Measurements from ENCODE around the gene FOSL2.

Gene FOSL2

GRCh38 chr2:28390241-28390745 lies 2.4 kb upstream of the FOSL2 start:
- Histone ChIP-seq H4K20me1 (ENCODE audit: insufficient read depth, low read length, poor library complexity, severe bottlenecking) (peaks cover 18% of the 10 kb centered on the region), H3K36me3 (ENCODE audit: insufficient read depth, low read length) (no peaks in the 10 kb centered on the region), H3K79me2 (ENCODE audit: insufficient read depth, low read length) (peaks cover 28% of the 10 kb centered on the region), H3K4me2 (ENCODE audit: low read depth, low read length, poor library complexity, severe bottlenecking) (peak overlapping the region; percentile 98), H3K4me1 (ENCODE audit: insufficient read depth, low read length, poor library complexity, severe bottlenecking) (peaks cover 14% of the 10 kb centered on the region), H3K9me2 (replicated peaks; ENCODE audit: low read depth, low read length) (no peaks in the 10 kb centered on the region), H2AFZ (ENCODE audit: low read length) (peak overlapping the region; percentile 72), H3K9ac (ENCODE audit: low read depth, low read length, poor library complexity, severe bottlenecking) (peak overlapping the region; percentile 87), H3F3A (ENCODE audit: low read depth) (peaks cover 11% of the 10 kb centered on the region; the same call in 1 of the 2 replicates), H3K27me3 (ENCODE audit: insufficient read depth, low read length, poor library complexity, severe bottlenecking) (peaks cover 5% of the 10 kb centered on the region), H3K4me3 (ENCODE audit: low read length, poor library complexity, severe bottlenecking) (peak overlapping the region; percentile 83), H3K9me3 (ENCODE audit: insufficient read depth, low read depth, low read length) (no peaks in the 10 kb centered on the region)
- TF ChIP-seq, protein P1, sequence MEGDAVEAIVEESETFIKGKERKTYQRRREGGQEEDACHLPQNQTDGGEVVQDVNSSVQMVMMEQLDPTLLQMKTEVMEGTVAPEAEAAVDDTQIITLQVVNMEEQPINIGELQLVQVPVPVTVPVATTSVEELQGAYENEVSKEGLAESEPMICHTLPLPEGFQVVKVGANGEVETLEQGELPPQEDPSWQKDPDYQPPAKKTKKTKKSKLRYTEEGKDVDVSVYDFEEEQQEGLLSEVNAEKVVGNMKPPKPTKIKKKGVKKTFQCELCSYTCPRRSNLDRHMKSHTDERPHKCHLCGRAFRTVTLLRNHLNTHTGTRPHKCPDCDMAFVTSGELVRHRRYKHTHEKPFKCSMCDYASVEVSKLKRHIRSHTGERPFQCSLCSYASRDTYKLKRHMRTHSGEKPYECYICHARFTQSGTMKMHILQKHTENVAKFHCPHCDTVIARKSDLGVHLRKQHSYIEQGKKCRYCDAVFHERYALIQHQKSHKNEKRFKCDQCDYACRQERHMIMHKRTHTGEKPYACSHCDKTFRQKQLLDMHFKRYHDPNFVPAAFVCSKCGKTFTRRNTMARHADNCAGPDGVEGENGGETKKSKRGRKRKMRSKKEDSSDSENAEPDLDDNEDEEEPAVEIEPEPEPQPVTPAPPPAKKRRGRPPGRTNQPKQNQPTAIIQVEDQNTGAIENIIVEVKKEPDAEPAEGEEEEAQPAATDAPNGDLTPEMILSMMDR (conservative IDR thresholded peaks at IDR 0.05; ENCODE audit: low read length), result no peak
- TF ChIP-seq EZH2phosphoT487 (IDR thresholded peaks at IDR 0.05; ENCODE audit: borderline replicate concordance), result no peak

DNA sequence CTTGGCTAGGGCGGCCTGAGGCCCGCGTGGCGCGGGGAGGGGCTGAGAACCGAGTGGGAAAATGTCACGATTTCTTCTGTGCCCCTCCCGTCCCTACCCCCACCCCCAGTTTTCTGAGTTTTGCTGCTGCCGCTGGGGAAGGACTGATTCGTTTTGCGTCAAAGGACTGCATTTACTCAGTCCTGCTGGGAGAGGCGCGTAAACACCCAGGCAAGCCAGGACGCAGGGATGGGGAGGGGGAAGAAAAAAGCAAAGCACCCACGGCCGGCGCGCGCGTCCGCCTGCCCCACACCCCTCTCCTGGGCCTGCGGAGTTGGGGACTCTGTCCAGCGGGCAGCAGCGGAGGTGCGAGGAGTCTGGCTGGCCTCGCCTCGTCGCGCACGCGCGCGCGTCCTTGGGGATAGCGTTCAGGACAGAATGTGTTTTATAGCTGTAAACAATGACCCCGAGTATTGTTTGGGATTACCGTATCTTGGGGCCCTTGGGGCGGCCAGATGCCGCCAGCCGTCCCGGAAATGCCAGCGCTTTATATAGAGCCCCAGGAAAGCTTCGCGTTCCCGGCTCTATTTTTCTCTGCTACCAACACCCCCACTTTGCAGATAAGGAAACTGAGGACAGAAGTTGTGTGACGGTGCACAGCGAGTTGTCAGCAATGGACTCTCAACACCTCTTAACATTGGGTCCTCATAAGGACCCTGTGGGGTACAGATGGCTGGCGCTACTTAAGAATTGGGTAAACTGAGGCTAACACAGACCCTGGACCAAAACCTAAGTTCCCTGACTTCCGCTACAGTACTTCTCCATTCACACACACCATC lies 1.7 kb upstream of the FOSL2 start:
- H3K4me2 ChIP-seq (ENCODE audit: low read depth, low read length, poor library complexity, severe bottlenecking), result peak overlapping the region; percentile 98
- peaks cover 18% of the 10 kb centered on the region for H3K4me1 ChIP-seq (ENCODE audit: insufficient read depth, low read length, poor library complexity, severe bottlenecking)
- peaks cover 35% of the 10 kb centered on the region for H3K79me2 ChIP-seq (ENCODE audit: insufficient read depth, low read length)
- peak overlapping the region; percentile 87 for H3K9ac ChIP-seq (ENCODE audit: low read depth, low read length, poor library complexity, severe bottlenecking)
- H3K9me2 ChIP-seq (replicated peaks; ENCODE audit: low read depth, low read length), result no peaks in the 10 kb centered on the region
- peaks cover 11% of the 10 kb centered on the region; the same call in 1 of the 2 replicates for H3F3A ChIP-seq (ENCODE audit: low read depth)
- no peaks in the 10 kb centered on the region for H3K9me3 ChIP-seq (ENCODE audit: insufficient read depth, low read depth, low read length)
- peaks cover 25% of the 10 kb centered on the region for H4K20me1 ChIP-seq (ENCODE audit: insufficient read depth, low read length, poor library complexity, severe bottlenecking)
- H3K4me3 ChIP-seq (ENCODE audit: low read length, poor library complexity, severe bottlenecking), result peak overlapping the region; percentile 83
- peak overlapping the region; percentile 72 for H2AFZ ChIP-seq (ENCODE audit: low read length)
- no peaks in the 10 kb centered on the region for H3K36me3 ChIP-seq (ENCODE audit: insufficient read depth, low read length)
- no peak for TF ChIP-seq EZH2phosphoT487 (IDR thresholded peaks at IDR 0.05; ENCODE audit: borderline replicate concordance)
- TF ChIP-seq, protein P1 (conservative IDR thresholded peaks at IDR 0.05; ENCODE audit: low read length), result no peak
- H3K27me3 ChIP-seq (ENCODE audit: insufficient read depth, low read length, poor library complexity, severe bottlenecking), result peaks cover 5% of the 10 kb centered on the region

- Histone ChIP-seq H3K4me3 (ENCODE audit: low read length, poor library complexity, severe bottlenecking) (peak overlapping the region; percentile 83), H3K9me2 (replicated peaks; ENCODE audit: low read depth, low read length) (no peaks in the 10 kb centered on the region), H3K4me2 (ENCODE audit: low read depth, low read length, poor library complexity, severe bottlenecking) (peak overlapping the region; percentile 98), H3K36me3 (ENCODE audit: insufficient read depth, low read length) (no peaks in the 10 kb centered on the region), H3K79me2 (ENCODE audit: insufficient read depth, low read length) (peaks cover 43% of the 10 kb centered on the region), H3K27me3 (ENCODE audit: insufficient read depth, low read length, poor library complexity, severe bottlenecking) (peaks cover 5% of the 10 kb centered on the region), H3K9ac (ENCODE audit: low read depth, low read length, poor library complexity, severe bottlenecking) (peak overlapping the region; percentile 87), H3F3A (ENCODE audit: low read depth) (peaks cover 11% of the 10 kb centered on the region; the same call in 1 of the 2 replicates), H4K20me1 (ENCODE audit: insufficient read depth, low read length, poor library complexity, severe bottlenecking) (peaks cover 32% of the 10 kb centered on the region), H3K4me1 (ENCODE audit: insufficient read depth, low read length, poor library complexity, severe bottlenecking) (peaks cover 21% of the 10 kb centered on the region), H3K9me3 (ENCODE audit: insufficient read depth, low read depth, low read length) (no peaks in the 10 kb centered on the region), H2AFZ (ENCODE audit: low read length) (peak overlapping the region; percentile 72)
- TF ChIP-seq, protein P1 (conservative IDR thresholded peaks at IDR 0.05; ENCODE audit: low read length), result peak; percentile 19; the same call in 1 of the 2 replicates
- TF ChIP-seq EZH2phosphoT487 (IDR thresholded peaks at IDR 0.05; ENCODE audit: borderline replicate concordance), result no peak
These were observed 928 bp upstream of the FOSL2 start for GRCh38 chr2:28391564-28392296.

Data from Loucy (cell line).